WTC11 (cell line): Measurements from ENCODE around the gene INAFM2. TPM values are rescaled to one million over a fixed set of nuclear protein-coding genes. Genes with fewer than 3 reads are reported as not detected.

Experiments used
- ATAC-seq: fragments of 200-7000 bp; cut with Tn5 transposase; 2 replicates; pipeline ENCODE4 v1.10.0; 2021; ENCODE audit warnings: mild to moderate bottlenecking, moderate library complexity
- CTCF ChIA-PET: fragments of 300-600 bp; sonication (Branson Sonifier 250); formaldehyde crosslinking; loops from one replicate; lab custom pipeline; 2021; ENCODE audit warnings: antibody characterized with exemption; lab: Charles Lee
- POLR2A ChIA-PET: fragments of 350-600 bp; sonication (Branson Sonifier 250); formaldehyde crosslinking; loops from one replicate; lab custom pipeline; 2021; ENCODE audit warnings: antibody characterized with exemption; lab: Charles Lee
- DNase-seq: peaks from one replicate; pipeline ENCODE4 v3.0.0; 2021; ENCODE audit warnings: low spot score
- H3K27ac Mint-ChIP-seq: 2 replicates; pipeline ENCODE4 v1.8.0; 2021; ENCODE audit warnings: mixed read lengths
- H3K27me3 Mint-ChIP-seq: 2 replicates; pipeline ENCODE4 v1.8.0; 2021; ENCODE audit warnings: low read depth, mild to moderate bottlenecking, moderate library complexity, mixed read lengths
- H3K36me3 Mint-ChIP-seq: 2 replicates; pipeline ENCODE4 v1.8.0; 2021; ENCODE audit warnings: mixed read lengths
- H3K4me1 Mint-ChIP-seq: 2 replicates; pipeline ENCODE4 v1.8.0; 2022; ENCODE audit warnings: mixed read lengths
- H3K4me3 Mint-ChIP-seq: 2 replicates; pipeline ENCODE4 v1.8.0; 2021; ENCODE audit warnings: mild to moderate bottlenecking, moderate library complexity, mixed read lengths
- H3K9me3 Mint-ChIP-seq: 2 replicates; pipeline ENCODE4 v1.8.0; 2021; ENCODE audit warnings: mixed read lengths
- ATF1 ChIP-seq: sonication (generic); formaldehyde crosslinking; IDR thresholded peaks from 2 replicates; pipeline ENCODE4 v1.8.1; 2023; ENCODE audit warnings: mild to moderate bottlenecking, moderate library complexity, missing genetic modification reagents
- E2F4 ChIP-seq: sonication (generic); formaldehyde crosslinking; IDR thresholded peaks from 2 replicates; pipeline ENCODE4 v1.8.1; 2022; ENCODE audit warnings: low read depth, mild to moderate bottlenecking, moderate library complexity, missing genetic modification reagents, borderline replicate concordance
- E2F5 ChIP-seq: sonication (generic); formaldehyde crosslinking; IDR thresholded peaks from 2 replicates; pipeline ENCODE4 v1.8.1; 2022; ENCODE audit warnings: mild to moderate bottlenecking, moderate library complexity, missing genetic modification reagents
- ERG ChIP-seq: fragments of 250-450 bp; sonication (Bioruptor Pico); IDR thresholded peaks from 2 replicates; pipeline ENCODE4 v1.8.0; 2021; ENCODE audit warnings: mild to moderate bottlenecking
- ETV6 ChIP-seq: sonication (generic); formaldehyde crosslinking; IDR thresholded peaks from 2 replicates; pipeline ENCODE4 v1.8.1; 2022; ENCODE audit warnings: mild to moderate bottlenecking, missing genetic modification reagents
- FOXP1 ChIP-seq: sonication (generic); formaldehyde crosslinking; IDR thresholded peaks from 2 replicates; pipeline ENCODE4 v1.8.0; 2022; ENCODE audit warnings: missing genetic modification reagents, mild to moderate bottlenecking, moderate library complexity, borderline replicate concordance
- FOXP4 ChIP-seq: sonication (generic); formaldehyde crosslinking; IDR thresholded peaks from 2 replicates; pipeline ENCODE4 v1.8.0; 2022; ENCODE audit warnings: mild to moderate bottlenecking, missing genetic modification reagents
- GRHL2 ChIP-seq: fragments of 250-450 bp; sonication (Bioruptor Pico); IDR thresholded peaks from 2 replicates; pipeline ENCODE4 v1.8.0; 2022; ENCODE audit warnings: mild to moderate bottlenecking, moderate library complexity; ENCODE audit not compliant: insufficient replicate concordance, severe bottlenecking
- IRF1 ChIP-seq: sonication (generic); formaldehyde crosslinking; IDR thresholded peaks from 2 replicates; pipeline ENCODE4 v1.8.0; 2023; ENCODE audit warnings: missing genetic modification reagents
- IRF2 ChIP-seq: sonication (generic); formaldehyde crosslinking; IDR thresholded peaks from 2 replicates; pipeline ENCODE4 v1.8.0; 2022; ENCODE audit warnings: low read depth, missing genetic modification reagents, borderline replicate concordance
- MLX ChIP-seq: sonication (generic); formaldehyde crosslinking; IDR thresholded peaks from 2 replicates; pipeline ENCODE4 v1.8.1; 2023; ENCODE audit warnings: mild to moderate bottlenecking, missing genetic modification reagents, moderate library complexity
- MXD4 ChIP-seq: fragments of 250-450 bp; sonication (Bioruptor Pico); IDR thresholded peaks from 2 replicates; pipeline ENCODE4 v1.8.0; 2021; ENCODE audit warnings: mild to moderate bottlenecking, moderate library complexity, borderline replicate concordance
- NFYB ChIP-seq: sonication (generic); formaldehyde crosslinking; conservative IDR thresholded peaks from 2 replicates; pipeline ENCODE4 v1.8.0; 2022; ENCODE audit warnings: low read depth, missing genetic modification reagents
- OVOL2 ChIP-seq: fragments of 250-450 bp; sonication (Bioruptor Pico); IDR thresholded peaks from 2 replicates; pipeline ENCODE4 v1.9.0; 2021; ENCODE audit warnings: mild to moderate bottlenecking, borderline replicate concordance
- RELA ChIP-seq: sonication (generic); formaldehyde crosslinking; IDR thresholded peaks from 2 replicates; pipeline ENCODE4 v1.8.1; 2022; ENCODE audit warnings: missing genetic modification reagents, mild to moderate bottlenecking, borderline replicate concordance
- SMAD4 ChIP-seq: sonication (generic); formaldehyde crosslinking; IDR thresholded peaks from 2 replicates; pipeline ENCODE4 v1.8.0; 2022; ENCODE audit warnings: mild to moderate bottlenecking, missing genetic modification reagents
- TCF7 ChIP-seq: sonication (generic); formaldehyde crosslinking; IDR thresholded peaks from 2 replicates; pipeline ENCODE4 v1.8.0; 2022; ENCODE audit warnings: mild to moderate bottlenecking, low read depth, missing genetic modification reagents, moderate library complexity
- USF1 ChIP-seq: sonication (generic); formaldehyde crosslinking; IDR thresholded peaks from 2 replicates; pipeline ENCODE4 v1.8.0; 2022; ENCODE audit warnings: mild to moderate bottlenecking, missing genetic modification reagents
- ZNF317 ChIP-seq: sonication (generic); formaldehyde crosslinking; IDR thresholded peaks from 2 replicates; pipeline ENCODE4 v1.8.1; 2023; ENCODE audit warnings: low read depth, mild to moderate bottlenecking, moderate library complexity, missing genetic modification reagents, borderline replicate concordance
- total RNA-seq: library from RNA; stranded (reverse); gene quantifications from 3 replicates; pipeline ENCODE4 v1.2.3, GENCODE V29; 2021

INAFM2 gene
- total RNA-seq, 1 experiment from 2014 or later, result 34.2 TPM

- no peak for TF ChIP-seq MLX
- no peak for TF ChIP-seq FOXP4 (CRISPR knock-in tag)
- TF ChIP-seq ZNF317 (CRISPR knock-in tag), result no peak
- TF ChIP-seq MXD4, result no peak
- TF ChIP-seq USF1 (CRISPR knock-in tag), result no peak
- TF ChIP-seq, all 79 proteins: peak for 0
These were observed 9.7 kb upstream of the INAFM2 start (continued) for GRCh38 chr15:40313531-40314398.

DNA sequence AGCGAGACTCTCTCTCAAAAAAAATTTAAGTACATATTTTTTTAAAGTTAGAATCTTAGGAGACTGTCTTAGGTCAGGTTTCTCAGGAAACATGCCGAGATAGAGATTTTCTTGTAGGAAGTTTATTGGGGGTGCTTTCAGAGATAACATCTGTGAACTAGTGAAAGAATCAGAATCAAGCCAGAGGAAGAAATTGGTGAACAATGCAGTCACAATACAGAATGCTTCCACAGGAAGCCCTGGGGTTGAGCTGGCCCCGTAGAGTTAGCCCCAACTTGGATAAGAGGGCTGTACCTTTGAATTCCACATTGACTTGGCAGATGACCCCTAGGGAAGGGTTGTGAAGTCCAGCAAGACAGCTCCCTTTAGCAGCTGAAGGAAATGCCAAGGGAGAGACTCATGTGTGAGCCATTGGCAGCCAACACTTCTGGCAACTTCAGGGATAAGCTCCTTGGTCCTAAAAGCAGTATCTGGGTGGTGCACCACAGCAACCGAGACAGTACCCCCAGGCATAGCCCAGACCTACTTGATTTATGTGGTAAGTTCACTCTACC, 8.7 kb upstream of the INAFM2 start:
- peaks cover 19% of the 10 kb centered on the region for H3K27me3 Mint-ChIP-seq
- H3K36me3 Mint-ChIP-seq, result no peaks in the 10 kb centered on the region
- ATAC-seq, result no peak
- ChIA-PET POLR2A (interaction anchor here (0.5 kb wide), 1 partner anchor 39 kb away, joined by 5 read pairs; no protein-coding TSS in a partner anchor), CTCF (interaction anchor here (0.6 to 17.8 kb wide), 9 partner anchors 8 to 107 kb away, joined by 3 to 690 read pairs (median 4); no protein-coding TSS in a partner anchor)
- H3K9me3 Mint-ChIP-seq, result no peaks in the 10 kb centered on the region
- no peak overlapping the region for H3K27ac Mint-ChIP-seq
- TF ChIP-seq E2F4 (CRISPR knock-in tag) (no peak), IRF2 (CRISPR knock-in tag) (no peak), ERG (CRISPR knock-in tag) (no peak), RELA (no peak), ZNF317 (CRISPR knock-in tag) (no peak), GRHL2 (no peak), NFYB (CRISPR knock-in tag) (no peak), SMAD4 (CRISPR knock-in tag) (no peak), ETV6 (CRISPR knock-in tag) (no peak)
- H3K4me1 Mint-ChIP-seq, result peaks cover 3% of the 10 kb centered on the region
- DNase-seq, result no peak
- H3K4me3 Mint-ChIP-seq, result no peak overlapping the region

GRCh38 chr15:40316931-40317330, 6.6 kb upstream of the INAFM2 start:
- ChIA-PET CTCF (interaction anchor here (1.0 to 17.8 kb wide), 6 partner anchors 9 to 42 kb away, joined by 4 to 690 read pairs (median 11); partner anchors contain the start of genes CCDC9B and PLCB2), POLR2A (no interaction called here)
- ATAC-seq, result no peak
- Mint-ChIP-seq H3K9me3 (peaks cover 4% of the 10 kb centered on the region; the same call in 1 of the 2 replicates), H3K27ac (no peak overlapping the region), H3K27me3 (peaks cover 24% of the 10 kb centered on the region), H3K4me3 (no peak overlapping the region), H3K4me1 (peaks cover 15% of the 10 kb centered on the region), H3K36me3 (no peaks in the 10 kb centered on the region)
- no peak for DNase-seq
- no peak for TF ChIP-seq E2F5 (CRISPR knock-in tag)
- TF ChIP-seq TCF7 (CRISPR knock-in tag), result no peak
- no peak for TF ChIP-seq FOXP1 (CRISPR knock-in tag)
- TF ChIP-seq IRF1 (CRISPR knock-in tag), result no peak
- no peak for TF ChIP-seq ATF1
- no peak for TF ChIP-seq OVOL2
- no peak for TF ChIP-seq FOXP4 (CRISPR knock-in tag)
